ENCODE data around the gene INTS13.
A peak's percentile ranks its signal among the peaks of the same experiment; 100 is the strongest.

The INTS13 gene

DNA sequence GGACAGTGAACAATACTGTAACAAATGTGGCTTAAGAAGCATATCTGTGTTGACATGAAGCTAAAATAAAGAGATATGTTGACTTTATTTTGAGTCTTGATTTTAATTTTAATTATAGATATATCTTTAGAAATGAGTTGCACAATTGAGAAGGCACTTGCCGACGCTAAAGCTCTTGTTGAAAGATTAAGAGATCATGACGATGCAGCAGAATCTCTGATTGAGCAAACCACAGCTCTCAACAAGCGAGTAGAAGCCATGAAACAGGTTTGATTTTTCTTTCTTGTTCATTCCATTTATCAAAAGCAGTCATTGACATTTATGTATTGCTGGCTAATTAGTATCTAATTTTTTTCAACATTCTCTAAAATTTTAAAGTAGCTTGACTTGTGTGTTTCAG is 16.2 kb upstream of the INTS13 start:
- no peak overlapping the region for H3K4me3 ChIP-seq (ENCODE audit: low read length)
- 92% methylated on average over 4 of the region's 4 CpGs for WGBS
- H3K4me1 ChIP-seq (ENCODE audit: insufficient read depth, low read length), result no peaks in the 10 kb centered on the region
- H3K9me3 ChIP-seq (ENCODE audit: insufficient read depth, low read depth, low read length), result no peaks in the 10 kb centered on the region
- H3K9ac ChIP-seq (ENCODE audit: low read depth, low read length), result no peak overlapping the region
- no peak overlapping the region for H3K27ac ChIP-seq (ENCODE audit: low read depth, low read length)
- H3K36me3 ChIP-seq (ENCODE audit: insufficient read depth, low read length), result peaks cover 36% of the 10 kb centered on the region
- H3K27me3 ChIP-seq (ENCODE audit: insufficient read depth, low read length), result no peaks in the 10 kb centered on the region

DNA sequence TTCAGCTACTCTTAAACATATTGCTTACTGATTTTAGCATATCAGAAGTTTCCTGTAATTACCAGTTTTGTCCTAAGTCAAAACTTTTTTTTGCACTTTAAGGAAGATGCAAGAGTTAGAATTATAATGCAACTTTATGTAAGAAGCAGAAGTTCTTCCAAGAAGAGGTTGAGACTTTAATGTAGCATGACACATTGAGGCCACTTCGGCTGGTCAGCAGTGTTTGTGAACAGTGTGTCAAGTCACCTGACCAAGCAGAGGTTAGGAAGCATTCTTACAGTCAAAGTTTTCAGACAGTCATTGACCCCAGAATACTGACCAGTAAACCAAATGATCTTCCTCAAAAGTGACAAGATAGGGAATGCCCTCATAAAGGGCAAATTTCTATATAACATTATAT is 15.7 kb upstream of the INTS13 start:
- no peak overlapping the region for H3K9ac ChIP-seq (ENCODE audit: low read depth, low read length)
- H3K36me3 ChIP-seq (ENCODE audit: insufficient read depth, low read length), result peaks cover 30% of the 10 kb centered on the region
- H3K27ac ChIP-seq (ENCODE audit: low read depth, low read length), result no peak overlapping the region

DNA sequence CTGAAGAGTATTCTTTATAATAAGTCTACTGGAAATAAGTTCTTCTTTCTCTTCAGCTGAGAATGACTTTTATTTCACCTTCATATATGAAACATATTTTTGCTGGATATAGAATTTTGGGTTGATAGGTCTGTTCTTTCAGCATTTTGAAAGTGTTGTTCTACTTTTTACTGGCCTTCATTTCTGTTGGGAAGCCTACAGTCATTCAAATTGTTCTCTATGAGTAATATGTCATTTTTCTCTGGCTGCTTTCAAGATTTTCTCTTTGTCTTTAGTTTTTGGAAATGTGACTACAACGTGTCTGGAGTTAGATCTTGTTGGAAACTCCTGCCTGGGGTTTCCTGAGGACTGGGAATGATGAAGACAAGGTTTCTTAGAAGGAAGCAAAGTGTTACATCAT is 10.5 kb upstream of the INTS13 start:
- no peak overlapping the region for H3K4me3 ChIP-seq (ENCODE audit: low read length)
- no peaks in the 10 kb centered on the region for H3K36me3 ChIP-seq (ENCODE audit: insufficient read depth, low read length)
- 0 out of 2 replicates have a peak, but pooled peaks cover 6% of the 10 kb centered on the region for H3K9me3 ChIP-seq (ENCODE audit: insufficient read depth, low read depth, low read length)
- no peaks in the 10 kb centered on the region for H3K4me1 ChIP-seq (ENCODE audit: insufficient read depth, low read length)
- H3K27me3 ChIP-seq (ENCODE audit: insufficient read depth, low read length), result no peaks in the 10 kb centered on the region
- WGBS, result 92% methylated on average over 1 of the region's 1 CpG
- no peak overlapping the region for H3K27ac ChIP-seq (ENCODE audit: low read depth, low read length)
- H3K9ac ChIP-seq (ENCODE audit: low read depth, low read length), result no peak overlapping the region

More for the DNA sequence above, 15.7 kb upstream of the INTS13 start:
- Histone ChIP-seq H3K9me3 (ENCODE audit: insufficient read depth, low read depth, low read length) (0 out of 2 replicates have a peak, but pooled peaks cover 2% of the 10 kb centered on the region), H3K27me3 (ENCODE audit: insufficient read depth, low read length) (no peaks in the 10 kb centered on the region), H3K4me3 (ENCODE audit: low read length) (no peak overlapping the region), H3K4me1 (ENCODE audit: insufficient read depth, low read length) (no peaks in the 10 kb centered on the region)
- 86% methylated on average over 1 of the region's 1 CpG for WGBS

DNA sequence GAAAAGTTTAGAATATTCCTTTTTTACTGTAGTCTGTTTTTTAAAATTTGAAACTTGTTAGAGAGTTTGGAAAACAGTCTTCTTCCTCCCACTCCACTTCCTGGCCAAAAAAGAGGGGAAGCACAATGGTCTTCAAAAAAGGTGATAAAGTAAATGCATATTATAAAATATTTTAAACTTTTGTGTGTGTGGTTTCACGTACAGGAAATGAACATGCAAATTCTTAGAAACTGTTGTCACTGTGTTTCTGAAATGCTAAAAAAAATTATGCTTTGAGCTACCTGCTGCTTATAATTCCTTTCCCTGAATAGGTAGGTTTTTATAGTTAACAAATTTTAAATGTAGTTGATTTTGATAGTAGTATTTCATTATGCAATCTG is 3.4 kb upstream of the INTS13 start:
- no peak overlapping the region for H3K4me3 ChIP-seq (ENCODE audit: low read length)
- 93% methylated on average over 1 of the region's 1 CpG for WGBS
- H3K4me1 ChIP-seq (ENCODE audit: insufficient read depth, low read length), result peaks cover 18% of the 10 kb centered on the region
- no peak overlapping the region for H3K9ac ChIP-seq (ENCODE audit: low read depth, low read length)
- H3K9me3 ChIP-seq (ENCODE audit: insufficient read depth, low read depth, low read length), result no peaks in the 10 kb centered on the region
- H3K27me3 ChIP-seq (ENCODE audit: insufficient read depth, low read length), result no peaks in the 10 kb centered on the region
- no peaks in the 10 kb centered on the region for H3K36me3 ChIP-seq (ENCODE audit: insufficient read depth, low read length)
- H3K27ac ChIP-seq (ENCODE audit: low read depth, low read length), result no peak overlapping the region

DNA sequence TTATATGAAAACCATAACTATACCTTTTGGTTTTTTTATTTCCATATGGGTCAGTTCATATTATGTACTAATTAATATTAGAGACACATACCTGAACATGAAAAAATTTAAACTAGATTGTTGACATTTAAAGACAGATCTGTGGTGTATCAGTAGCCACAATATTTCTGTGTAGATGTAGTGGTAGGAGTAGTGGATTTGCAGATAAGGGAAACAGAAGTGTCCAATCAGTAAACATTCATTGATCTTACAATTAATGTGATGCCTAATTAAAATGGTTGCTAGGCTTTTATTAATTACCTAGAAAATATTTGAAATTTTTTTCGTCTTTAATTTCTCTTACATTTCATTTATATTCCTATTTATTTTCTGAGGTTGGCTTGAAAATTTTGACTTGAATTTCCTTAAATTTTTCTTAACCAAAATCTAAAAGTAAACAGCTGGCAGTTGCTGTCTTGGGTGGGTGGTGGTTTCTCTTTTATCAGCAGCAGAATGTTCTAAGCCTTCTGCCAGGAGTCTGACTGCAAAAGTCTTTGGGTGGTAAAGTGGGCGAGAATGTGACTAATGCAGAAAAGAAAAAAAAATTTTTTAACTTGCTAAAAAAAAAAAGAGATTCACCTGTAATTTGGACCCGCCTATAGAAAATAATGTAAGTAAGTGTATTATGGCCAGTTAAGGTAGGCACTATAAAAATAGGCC is 2.9 kb upstream of the INTS13 start:
- Histone ChIP-seq H3K27me3 (ENCODE audit: insufficient read depth, low read length) (no peaks in the 10 kb centered on the region), H3K4me1 (ENCODE audit: insufficient read depth, low read length) (peaks cover 18% of the 10 kb centered on the region), H3K9ac (ENCODE audit: low read depth, low read length) (no peak overlapping the region), H3K27ac (ENCODE audit: low read depth, low read length) (no peak overlapping the region), H3K9me3 (ENCODE audit: insufficient read depth, low read depth, low read length) (no peaks in the 10 kb centered on the region), H3K36me3 (ENCODE audit: insufficient read depth, low read length) (no peaks in the 10 kb centered on the region; the same call in 1 of the 2 replicates), H3K4me3 (ENCODE audit: low read length) (no peak overlapping the region)
- WGBS, result 89% methylated on average over 2 of the region's 3 CpGs

DNA sequence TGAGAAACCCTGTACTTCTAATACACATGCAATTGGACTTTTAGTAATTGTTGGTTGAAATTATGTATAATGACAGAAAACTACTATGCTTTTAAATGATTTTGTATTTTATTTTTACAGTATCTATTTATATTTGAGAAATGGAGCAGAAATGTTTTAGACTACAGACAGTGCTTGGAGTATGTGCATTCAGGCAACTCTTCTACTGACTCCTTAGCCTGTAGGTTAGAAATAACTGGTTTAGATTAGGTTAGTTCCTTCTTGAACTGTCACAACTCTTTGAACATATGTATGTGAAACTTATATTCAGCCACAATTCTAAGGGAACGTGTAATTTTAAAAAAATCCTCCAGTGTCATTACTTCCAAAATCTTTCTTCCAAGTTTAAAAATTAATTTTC is 2.2 kb upstream of the INTS13 start:
- Histone ChIP-seq H3K27me3 (ENCODE audit: insufficient read depth, low read length) (no peaks in the 10 kb centered on the region), H3K9ac (ENCODE audit: low read depth, low read length) (peak overlapping the region; percentile 98; the same call in 1 of the 2 replicates), H3K36me3 (ENCODE audit: insufficient read depth, low read length) (peaks cover 4% of the 10 kb centered on the region; the same call in 1 of the 2 replicates), H3K4me3 (ENCODE audit: low read length) (peak overlapping the region; percentile 84), H3K27ac (ENCODE audit: low read depth, low read length) (no peak overlapping the region), H3K4me1 (ENCODE audit: insufficient read depth, low read length) (peaks cover 18% of the 10 kb centered on the region), H3K9me3 (ENCODE audit: insufficient read depth, low read depth, low read length) (no peaks in the 10 kb centered on the region)
- WGBS, result 100% methylated on average over 1 of the region's 1 CpG

DNA sequence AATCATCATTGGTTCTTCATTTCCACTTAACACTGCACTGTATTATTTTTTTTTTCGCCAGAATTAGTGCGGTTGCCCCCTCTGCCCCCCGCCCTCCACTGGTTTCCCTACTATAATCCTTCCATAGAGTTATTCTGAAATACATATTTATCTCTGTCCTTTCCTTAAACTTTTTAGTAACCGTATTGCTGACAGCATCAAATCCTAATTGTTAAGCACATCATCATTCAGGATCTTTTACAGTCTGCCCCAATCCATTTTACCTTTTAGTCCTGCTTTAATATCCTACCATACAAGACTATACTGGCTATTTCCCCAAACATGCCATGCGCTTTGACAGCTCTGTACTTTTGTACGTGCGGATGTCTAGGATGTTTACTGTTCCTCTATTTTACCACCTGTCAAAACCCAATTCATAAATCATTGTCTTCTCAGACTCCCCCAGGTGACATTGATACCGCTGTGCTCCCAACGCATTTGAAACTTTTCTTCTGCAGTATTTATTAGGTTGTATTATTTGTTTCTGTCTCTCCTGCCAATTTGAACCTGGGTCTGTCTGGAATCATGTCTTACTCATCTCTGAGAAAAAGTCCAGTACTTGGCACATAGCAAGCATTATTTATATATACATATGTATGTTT is 1.5 kb upstream of the INTS13 start:
- WGBS, result 47% methylated on average over 9 of the region's 9 CpGs
- Histone ChIP-seq H3K9me3 (ENCODE audit: insufficient read depth, low read depth, low read length) (no peaks in the 10 kb centered on the region), H3K27me3 (ENCODE audit: insufficient read depth, low read length) (no peaks in the 10 kb centered on the region), H3K9ac (ENCODE audit: low read depth, low read length) (peak overlapping the region; percentile 98), H3K36me3 (ENCODE audit: insufficient read depth, low read length) (peaks cover 9% of the 10 kb centered on the region; the same call in 1 of the 2 replicates), H3K27ac (ENCODE audit: low read depth, low read length) (no peak overlapping the region), H3K4me3 (ENCODE audit: low read length) (peak overlapping the region; percentile 84), H3K4me1 (ENCODE audit: insufficient read depth, low read length) (peaks cover 18% of the 10 kb centered on the region)

DNA sequence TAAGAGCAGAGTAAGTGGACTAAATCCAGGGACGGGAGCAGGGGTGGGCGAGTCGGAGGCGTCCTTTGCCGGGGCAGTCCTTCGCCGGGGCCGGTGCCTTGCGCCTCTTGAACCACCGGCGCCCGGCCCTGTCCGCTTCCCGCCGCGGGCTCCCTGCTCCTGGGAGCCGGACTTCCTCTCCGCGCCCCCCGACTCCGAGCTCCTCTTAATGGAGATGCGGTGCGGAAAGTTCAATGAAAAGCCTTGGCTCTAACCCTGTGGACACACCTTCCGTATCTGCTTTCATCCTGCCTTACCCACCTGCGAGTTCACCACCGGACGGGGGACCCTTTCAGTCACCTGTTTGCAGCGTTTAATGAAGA is 901 bp upstream of the INTS13 start:
- Histone ChIP-seq H3K9ac (ENCODE audit: low read depth, low read length) (peak overlapping the region; percentile 98), H3K27ac (ENCODE audit: low read depth, low read length) (peak overlapping the region; percentile 91), H3K36me3 (ENCODE audit: insufficient read depth, low read length) (peaks cover 15% of the 10 kb centered on the region; the same call in 1 of the 2 replicates), H3K4me3 (ENCODE audit: low read length) (peak overlapping the region; percentile 84), H3K27me3 (ENCODE audit: insufficient read depth, low read length) (no peaks in the 10 kb centered on the region), H3K9me3 (ENCODE audit: insufficient read depth, low read depth, low read length) (no peaks in the 10 kb centered on the region), H3K4me1 (ENCODE audit: insufficient read depth, low read length) (peaks cover 18% of the 10 kb centered on the region)
- under 1% methylated on average over 28 of the region's 28 CpGs for WGBS

DNA sequence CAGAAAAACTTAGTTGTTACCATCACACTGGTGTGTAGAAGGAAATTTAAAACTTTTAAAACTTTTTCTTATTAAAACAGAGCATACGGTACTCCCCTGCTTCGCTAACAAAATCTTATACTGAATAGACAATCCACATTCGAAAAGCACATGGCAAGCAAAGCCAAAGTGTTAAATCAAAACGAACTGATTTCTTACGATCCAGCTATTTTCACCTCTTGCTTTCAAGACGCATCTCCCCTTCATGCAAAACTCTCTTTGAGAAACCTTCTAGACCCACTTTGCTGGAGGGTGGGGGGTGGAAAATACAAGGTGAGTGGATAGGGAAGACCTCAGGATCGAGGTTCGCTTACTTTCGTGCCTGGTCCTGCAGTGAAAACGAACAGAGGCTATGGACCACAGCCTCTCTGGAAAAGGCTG is 328 bp downstream of the INTS13 start:
- no peaks in the 10 kb centered on the region for H3K9me3 ChIP-seq (ENCODE audit: insufficient read depth, low read depth, low read length)
- WGBS, result under 1% methylated on average over 10 of the region's 10 CpGs
- peaks cover 26% of the 10 kb centered on the region for H3K36me3 ChIP-seq (ENCODE audit: insufficient read depth, low read length)
- H3K27ac ChIP-seq (ENCODE audit: low read depth, low read length), result peak overlapping the region; percentile 91
- peak overlapping the region; percentile 98 for H3K9ac ChIP-seq (ENCODE audit: low read depth, low read length)
- H3K4me3 ChIP-seq (ENCODE audit: low read length), result peak overlapping the region; percentile 84
- peaks cover 18% of the 10 kb centered on the region for H3K4me1 ChIP-seq (ENCODE audit: insufficient read depth, low read length)
- H3K27me3 ChIP-seq (ENCODE audit: insufficient read depth, low read length), result no peaks in the 10 kb centered on the region

DNA sequence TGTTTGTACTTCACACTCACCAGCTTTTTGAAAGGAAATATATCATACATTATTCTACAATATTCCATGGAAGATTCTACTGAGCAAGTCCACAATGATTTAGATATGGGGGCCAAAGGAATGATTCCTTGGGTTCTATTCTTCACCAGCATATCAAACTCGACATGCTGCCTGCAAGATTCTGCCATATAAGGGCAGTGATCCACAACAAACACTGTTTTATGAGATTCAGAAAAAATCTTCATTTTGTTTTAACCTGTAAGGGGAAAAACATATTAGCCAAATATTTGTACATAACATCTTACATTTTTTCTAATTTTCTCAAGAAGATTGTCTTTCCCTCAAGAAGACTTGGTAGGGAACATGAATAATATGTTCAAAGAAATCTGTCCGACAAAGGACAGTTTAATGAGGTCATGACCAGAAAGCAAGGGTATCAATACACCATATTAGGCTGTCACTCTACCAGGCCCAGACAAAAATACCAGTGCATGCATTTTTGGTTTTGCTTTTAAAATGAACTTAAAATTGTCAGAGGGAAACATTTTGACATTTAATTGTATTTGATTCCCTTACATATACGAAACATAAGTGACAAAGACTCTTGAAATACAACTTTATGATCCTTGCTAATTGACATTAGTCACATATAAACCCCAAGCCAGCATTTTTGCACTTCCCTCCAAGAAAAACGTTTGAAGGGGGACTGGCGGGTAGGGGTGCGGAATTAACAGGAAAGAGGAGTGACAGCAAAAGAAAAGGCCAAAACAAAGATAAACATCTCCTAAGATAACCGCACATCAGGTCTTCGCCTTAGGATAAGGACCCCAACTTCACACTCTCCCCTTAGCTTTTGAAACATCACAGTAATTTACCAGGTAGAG is 980 bp downstream of the INTS13 start:
- 39% methylated on average over 8 of the region's 8 CpGs for WGBS

More for the DNA sequence above, 980 bp downstream of the INTS13 start:
- Histone ChIP-seq H3K27ac (ENCODE audit: low read depth, low read length) (no peak overlapping the region), H3K4me1 (ENCODE audit: insufficient read depth, low read length) (peaks cover 18% of the 10 kb centered on the region), H3K9me3 (ENCODE audit: insufficient read depth, low read depth, low read length) (no peaks in the 10 kb centered on the region), H3K4me3 (ENCODE audit: low read length) (peak overlapping the region; percentile 84), H3K27me3 (ENCODE audit: insufficient read depth, low read length) (no peaks in the 10 kb centered on the region), H3K9ac (ENCODE audit: low read depth, low read length) (peak overlapping the region; percentile 98), H3K36me3 (ENCODE audit: insufficient read depth, low read length) (peaks cover 32% of the 10 kb centered on the region)
